Neural cell (in vitro differentiated cells): ENCODE measurements around the gene AKR7A2. TPM values are rescaled to one million over a fixed set of nuclear protein-coding genes. Genes with fewer than 3 reads are reported as not detected.

Source experiments
- H2AFZ ChIP-seq: fragments of 200-600, 300-800 bp; sonication (generic), shearing (Covaris generic); 2 replicates; pipeline ENCODE4 v1.6.0; 2014; ENCODE audit warnings: low read depth, mild to moderate bottlenecking, antibody characterized with exemption, low read length, moderate library complexity
- H3F3A ChIP-seq: fragments of 200-600 bp; shearing (Covaris generic); 2 replicates; pipeline ENCODE4 v1.6.1; 2016; ENCODE audit warnings: mild to moderate bottlenecking, moderate library complexity, mixed read lengths, antibody characterized with exemption, low read length; ENCODE audit not compliant: insufficient read depth, poor library complexity, severe bottlenecking
- H3K27ac ChIP-seq: fragments of 200-600, 300-800 bp; sonication (generic), shearing (Covaris generic); 2 replicates; pipeline ENCODE4 v1.5.1; 2014; ENCODE audit warnings: mild to moderate bottlenecking, low read length, moderate library complexity
- H3K27me3 ChIP-seq: fragments of 300-800, 200-600 bp; sonication (generic), shearing (Covaris generic); 2 replicates; pipeline ENCODE4 v1.6.0; 2014; ENCODE audit warnings: mild to moderate bottlenecking, low read depth, low read length, moderate library complexity; ENCODE audit not compliant: insufficient read depth
- H3K36me3 ChIP-seq: fragments of 300-800, 200-600 bp; sonication (generic), shearing (Covaris generic); 2 replicates; pipeline ENCODE4 v1.5.1; 2014; ENCODE audit warnings: mild to moderate bottlenecking, antibody characterized with exemption, low read length, moderate library complexity; ENCODE audit not compliant: insufficient read depth
- H3K4me2 ChIP-seq: fragments of 300-800, 200-600 bp; sonication (generic), shearing (Covaris generic); 2 replicates; pipeline ENCODE4 v1.6.0; 2014; ENCODE audit warnings: mild to moderate bottlenecking, low read length
- H3K4me3 ChIP-seq: fragments of 300-800, 200-600 bp; sonication (generic), shearing (Covaris generic); 2 replicates; pipeline ENCODE4 v1.5.1; 2014; ENCODE audit warnings: mild to moderate bottlenecking, low read length, moderate library complexity
- H3K79me2 ChIP-seq: fragments of 200-600 bp; shearing (Covaris generic); replicated peaks from 2 replicates; pipeline ENCODE4 v1.6.0; 2014; ENCODE audit warnings: mild to moderate bottlenecking, low read length, moderate library complexity; ENCODE audit not compliant: insufficient read depth
- H3K9ac ChIP-seq: fragments of 300-800, 200-600 bp; sonication (generic), shearing (Covaris generic); 2 replicates; pipeline ENCODE4 v1.6.1; 2016; ENCODE audit warnings: mild to moderate bottlenecking, low read length, mixed read lengths
- H3K9me2 ChIP-seq: fragments of 200-600 bp; shearing (Covaris generic); 2 replicates; pipeline ENCODE4 v1.6.1; 2016; ENCODE audit warnings: mild to moderate bottlenecking, low read length, mixed read lengths; ENCODE audit not compliant: insufficient read depth
- H3K9me3 ChIP-seq: fragments of 200-600, 300-800 bp; sonication (generic), shearing (Covaris generic); 2 replicates; pipeline ENCODE4 v1.6.1; 2016; ENCODE audit warnings: mild to moderate bottlenecking, mixed run types, low read length, moderate library complexity, mixed read lengths
- H4K20me1 ChIP-seq: fragments of 200-600 bp; shearing (Covaris generic); 2 replicates; pipeline ENCODE4 v1.6.1; 2016; ENCODE audit warnings: mild to moderate bottlenecking, mixed run types; ENCODE audit not compliant: insufficient read depth
- CTCF ChIP-seq: fragments of 450-650 bp; IDR thresholded peaks from 2 replicates; pipeline ENCODE4 v1.5.1; 2014; ENCODE audit warnings: antibody characterized with exemption, mild to moderate bottlenecking, moderate library complexity; ENCODE audit not compliant: poor library complexity, severe bottlenecking
- EP300 ChIP-seq: fragments of 450-650 bp; conservative IDR thresholded peaks from 2 replicates; pipeline ENCODE4 v1.6.1; 2014; ENCODE audit warnings: antibody characterized with exemption, mild to moderate bottlenecking, moderate library complexity; ENCODE audit not compliant: poor library complexity, severe bottlenecking
- EZH2 ChIP-seq: fragments of 200-600, 300-800 bp; shearing (Covaris generic), sonication (generic); IDR thresholded peaks from 2 replicates; pipeline ENCODE4 v1.6.1; 2014; ENCODE audit warnings: antibody characterized with exemption, low read length, borderline replicate concordance, mild to moderate bottlenecking; ENCODE audit not compliant: insufficient read depth, poor library complexity, severe bottlenecking
- MXI1 ChIP-seq: fragments of 450-650 bp; conservative IDR thresholded peaks from 2 replicates; pipeline ENCODE4 v1.6.1; 2014; ENCODE audit warnings: antibody characterized with exemption, mild to moderate bottlenecking; ENCODE audit not compliant: poor library complexity, severe bottlenecking
- POLR2AphosphoS5 ChIP-seq: IDR thresholded peaks from 2 replicates; pipeline ENCODE4 v1.6.1; 2012
- RAD21 ChIP-seq: fragments of 450-650 bp; conservative IDR thresholded peaks from 2 replicates; pipeline ENCODE4 v1.6.1; 2014; ENCODE audit warnings: antibody characterized with exemption, mild to moderate bottlenecking, moderate library complexity
- REST ChIP-seq: IDR thresholded peaks from 2 replicates; pipeline ENCODE4 v1.6.1; 2012; ENCODE audit warnings: borderline replicate concordance
- SMC3 ChIP-seq: fragments of 450-650 bp; conservative IDR thresholded peaks from 2 replicates; pipeline ENCODE4 v1.6.1; 2014; ENCODE audit warnings: antibody characterized with exemption, mild to moderate bottlenecking, moderate library complexity; ENCODE audit not compliant: poor library complexity
- TAF1 ChIP-seq: IDR thresholded peaks from 2 replicates; pipeline ENCODE4 v1.6.1; 2012; ENCODE audit warnings: low read depth
- polyA plus RNA-seq: library from polyadenylated mRNA; depleted of rRNA; stranded (reverse); fragments of >200 nt; gene quantifications from 2 replicates; pipeline ENCODE4 v1.2.3, GENCODE V29; 2014

AKR7A2 gene
- polyA plus RNA-seq, 1 donor from 2014 or later, result 50.6 TPM

- Histone ChIP-seq H3K79me2 (peaks cover 12% of the 10 kb centered on the region), H3K4me2 (peak overlapping the region; percentile 75)
Measured at GRCh38 chr1:19311503-19311930, 427 bp downstream of the AKR7A2 start.

More at GRCh38 chr1:19311503-19311930, 427 bp downstream of the AKR7A2 start:
- Histone ChIP-seq H3K4me3 (peak overlapping the region; percentile 98), H3F3A (no peaks in the 10 kb centered on the region), H3K27me3 (no peaks in the 10 kb centered on the region), H3K9ac (peak overlapping the region; percentile 90), H3K36me3 (no peaks in the 10 kb centered on the region), H3K9me2 (no peaks in the 10 kb centered on the region), H3K27ac (peak overlapping the region; percentile 47), H4K20me1 (no peaks in the 10 kb centered on the region), H2AFZ (peak overlapping the region; percentile 37), H3K9me3 (no peaks in the 10 kb centered on the region)
- TF ChIP-seq RAD21 (no peak), TAF1 (no peak), EP300 (no peak), SMC3 (no peak), CTCF (no peak), EZH2 (no peak), REST (no peak), POLR2AphosphoS5 (no peak), MXI1 (no peak)
